Neural progenitor cell (in vitro differentiated cells): ENCODE measurements around the gene CARD11.

ENCODE experiments used
- EZH2phosphoT487 ChIP-seq: fragments of 200-600 bp; sonication (generic); IDR thresholded peaks from 2 replicates; pipeline ENCODE4 v1.6.1; 2017; ENCODE audit warnings: antibody characterized with exemption
- TF ChIP-seq, protein P1 (sequence below): fragments of 200-600 bp; sonication (generic); IDR thresholded peaks from 2 replicates; pipeline ENCODE4 v1.5.1; 2017; ENCODE audit warnings: antibody characterized with exemption, mild to moderate bottlenecking

- TF ChIP-seq, protein P1, sequence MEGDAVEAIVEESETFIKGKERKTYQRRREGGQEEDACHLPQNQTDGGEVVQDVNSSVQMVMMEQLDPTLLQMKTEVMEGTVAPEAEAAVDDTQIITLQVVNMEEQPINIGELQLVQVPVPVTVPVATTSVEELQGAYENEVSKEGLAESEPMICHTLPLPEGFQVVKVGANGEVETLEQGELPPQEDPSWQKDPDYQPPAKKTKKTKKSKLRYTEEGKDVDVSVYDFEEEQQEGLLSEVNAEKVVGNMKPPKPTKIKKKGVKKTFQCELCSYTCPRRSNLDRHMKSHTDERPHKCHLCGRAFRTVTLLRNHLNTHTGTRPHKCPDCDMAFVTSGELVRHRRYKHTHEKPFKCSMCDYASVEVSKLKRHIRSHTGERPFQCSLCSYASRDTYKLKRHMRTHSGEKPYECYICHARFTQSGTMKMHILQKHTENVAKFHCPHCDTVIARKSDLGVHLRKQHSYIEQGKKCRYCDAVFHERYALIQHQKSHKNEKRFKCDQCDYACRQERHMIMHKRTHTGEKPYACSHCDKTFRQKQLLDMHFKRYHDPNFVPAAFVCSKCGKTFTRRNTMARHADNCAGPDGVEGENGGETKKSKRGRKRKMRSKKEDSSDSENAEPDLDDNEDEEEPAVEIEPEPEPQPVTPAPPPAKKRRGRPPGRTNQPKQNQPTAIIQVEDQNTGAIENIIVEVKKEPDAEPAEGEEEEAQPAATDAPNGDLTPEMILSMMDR = no peak
- TF ChIP-seq EZH2phosphoT487 = no peak
Measured at GRCh38 chr7:2879354-2879753, 164.3 kb downstream of the CARD11 start.
